Gastrocnemius medialis (tissue), 4 donors: ENCODE results near the gene GPC6. TPM values are rescaled to one million over a fixed set of nuclear protein-coding genes. Genes with fewer than 3 reads are reported as not detected.

Experiments
- ATAC-seq, 2 donors: fragments of 150-250 bp; one replicate each; pipeline ENCODE4 v1.9.1; 2016
- DNase-seq, 2 donors: peaks; one replicate each; pipeline ENCODE4 v3.0.0-alpha.2; 2019
- H3K27ac ChIP-seq, 4 donors: fragments of 200-600 bp; sonication (generic); 1 replicate in 1 of 4; 2 replicates in 3 of 4; pipeline ENCODE4 v1.5.1; 2016 to 2018; ENCODE audit warnings: mild to moderate bottlenecking in 2 of 4, moderate library complexity in 1 of 4
- H3K27me3 ChIP-seq, 3 donors: fragments of 200-600 bp; sonication (generic) in 2 of 3; 1 replicate in 1 of 3; 2 replicates in 2 of 3; pipeline versions ENCODE4 v1.5.1 to v1.6.0; 2016 to 2019; ENCODE audit warnings: mild to moderate bottlenecking in 1 of 3, moderate library complexity in 1 of 3
- H3K36me3 ChIP-seq, 2 donors: fragments of 200-600 bp; sonication (generic) in 1 of 2; one replicate each; pipeline ENCODE4 v1.5.1; 2017 to 2018
- H3K4me1 ChIP-seq, 2 donors: fragments of 200-600 bp; sonication (generic) in 1 of 2; one replicate each; pipeline ENCODE4 v1.5.1; 2016 to 2017; ENCODE audit warnings: mild to moderate bottlenecking in 2 of 2
- H3K4me3 ChIP-seq, 4 donors: fragments of 200-600 bp; sonication (generic) in 3 of 4; 1 replicate in 1 of 4; 2 replicates in 3 of 4; pipeline ENCODE4 v1.5.1; 2016 to 2019; ENCODE audit warnings: mild to moderate bottlenecking in 2 of 4
- H3K9me3 ChIP-seq, 3 donors: fragments of 200-600 bp; sonication (generic) in 2 of 3; 1 replicate in 1 of 3; 2 replicates in 2 of 3; pipeline ENCODE4 v1.5.1; 2016 to 2019
- CTCF ChIP-seq, 5 experiments: fragments of 450-650 bp in 3 of 5; fragments of 200-600 bp in 2 of 5; sonication (generic) in 2 of 5; IDR thresholded peaks in 4 of 5; conservative IDR thresholded peaks in 1 of 5; 1 replicate in 4 of 5; 2 replicates in 1 of 5; pipeline ENCODE4 v1.5.1; 2016 to 2019; ENCODE audit warnings: antibody characterized with exemption in 5 of 5, mild to moderate bottlenecking in 3 of 5, moderate library complexity in 3 of 5
- POLR2A ChIP-seq, 2 donors: fragments of 450-650 bp; IDR thresholded peaks; one replicate each; pipeline ENCODE4 v1.6.1; 2017; ENCODE audit warnings: antibody characterized with exemption in 2 of 2, mild to moderate bottlenecking in 2 of 2, moderate library complexity in 2 of 2
- in situ Hi-C, 4 donors: fragments of 200-750 bp; cut with MboI; loops; one replicate each; pipeline versions ENCODE4 v1.15.0 to v1.8.0; 2017; ENCODE audit warnings: low sequenced_read_pairs in 4 of 4
- intact Hi-C: fragments of 100-400 bp; cut with DNase I; formaldehyde crosslinking; loops from one replicate; pipeline ENCODE4 v1.15.1; 2023; ENCODE audit warnings: low total_unique reads
- total RNA-seq, 4 donors: library from RNA; depleted of rRNA; stranded (reverse); fragments of >200 nt; gene quantifications; one replicate each; pipeline versions ENCODE4 v1.1.0 to v1.2.3, GENCODE V29; 2016

GPC6 gene
- total RNA-seq, 4 donors from 2014 or later = 0.47 to 0.88 (median 0.59) TPM

GRCh38 chr13:93784191-93784590, 557.6 kb downstream of the GPC6 start:
- no peaks in the 10 kb centered on the region for H3K36me3 ChIP-seq
- TF ChIP-seq CTCF (IDR thresholded peaks at IDR 0.05 in 4 of 5, conservative IDR thresholded peaks at IDR 0.05 in 1 of 5) = no peak
- TF ChIP-seq POLR2A (IDR thresholded peaks at IDR 0.05) = no peak
- H3K4me1 ChIP-seq = no peaks in the 10 kb centered on the region
- in situ Hi-C loops = no loop called here
- no peak for DNase-seq
- H3K9me3 ChIP-seq = no peaks in the 10 kb centered on the region
- ATAC-seq = no peak
- H3K27me3 ChIP-seq = no peaks in the 10 kb centered on the region
- H3K4me3 ChIP-seq = no peak overlapping the region
- H3K27ac ChIP-seq = no peak overlapping the region
- intact Hi-C loops = no loop called here

- no peak for TF ChIP-seq POLR2A (IDR thresholded peaks at IDR 0.05)
- no peak for TF ChIP-seq CTCF (IDR thresholded peaks at IDR 0.05 in 4 of 5, conservative IDR thresholded peaks at IDR 0.05 in 1 of 5)
- H3K36me3 ChIP-seq = no peaks in the 10 kb centered on the region
- in situ Hi-C loops = no loop called here
- no peak overlapping the region for H3K4me3 ChIP-seq
- H3K27ac ChIP-seq = no peak overlapping the region
- intact Hi-C loops = no loop called here
- H3K4me1 ChIP-seq = no peaks in the 10 kb centered on the region
- DNase-seq = no peak
- no peaks in the 10 kb centered on the region for H3K9me3 ChIP-seq
- ATAC-seq = no peak
- H3K27me3 ChIP-seq = no peaks in the 10 kb centered on the region
Measured at GRCh38 chr13:93786846-93787489, 560.4 kb downstream of the GPC6 start.

- in situ Hi-C loops (no loop called here), intact Hi-C loops (no loop called here)
- no peaks in the 10 kb centered on the region for H3K36me3 ChIP-seq
- no peak for ATAC-seq
- no peaks in the 10 kb centered on the region for H3K27me3 ChIP-seq
- H3K4me3 ChIP-seq = no peak overlapping the region
- H3K27ac ChIP-seq = no peak overlapping the region
- DNase-seq = no peak
- H3K9me3 ChIP-seq = no peaks in the 10 kb centered on the region
- no peak for TF ChIP-seq CTCF (IDR thresholded peaks at IDR 0.05 in 4 of 5, conservative IDR thresholded peaks at IDR 0.05 in 1 of 5)
- TF ChIP-seq POLR2A (IDR thresholded peaks at IDR 0.05) = no peak
- H3K4me1 ChIP-seq = no peaks in the 10 kb centered on the region
Measured at GRCh38 chr13:93788456-93788855, 561.8 kb downstream of the GPC6 start.

GRCh38 chr13:93789058-93789457, 562.5 kb downstream of the GPC6 start:
- no peaks in the 10 kb centered on the region for H3K36me3 ChIP-seq
- intact Hi-C loops = no loop called here
- H3K4me3 ChIP-seq = no peak overlapping the region
- H3K27me3 ChIP-seq = no peaks in the 10 kb centered on the region
- in situ Hi-C loops = no loop called here
- ATAC-seq = no peak
- H3K4me1 ChIP-seq = no peaks in the 10 kb centered on the region
- H3K9me3 ChIP-seq = no peaks in the 10 kb centered on the region
- DNase-seq = no peak
- no peak for TF ChIP-seq POLR2A (IDR thresholded peaks at IDR 0.05)
- no peak for TF ChIP-seq CTCF (IDR thresholded peaks at IDR 0.05 in 4 of 5, conservative IDR thresholded peaks at IDR 0.05 in 1 of 5)
- H3K27ac ChIP-seq = no peak overlapping the region
